ENCODE data around the gene TMPRSS9. TPM values are rescaled to one million over a fixed set of nuclear protein-coding genes. Genes with fewer than 3 reads are reported as not detected.
"Not testable (repeated sequence)": the region's sequence is repeated elsewhere in the genome, so short reads cannot be mapped to it uniquely, and the experiment has no call there.

Gene TMPRSS9
- polyA plus RNA-seq, 1 experiment, result not detected

- TF ChIP-seq CTCF (IDR thresholded peaks at IDR 0.05; ENCODE audit: insufficient read depth, low read depth, low read length), result no peak
- ChIA-PET POLR2A (interaction anchor here (0.6 to 1.9 kb wide), 5 partner anchors 13 to 321 kb away, joined by 3 to 9 read pairs (median 4); partner anchors contain the start of gene GADD45B), CTCF (interaction anchor here (0.6 to 2.9 kb wide), 9 partner anchors 11 to 152 kb away, joined by 3 to 18 read pairs (median 4); no protein-coding TSS in a partner anchor)
- peak; percentile 57 for DNase-seq (ENCODE audit: low read depth)
- Histone ChIP-seq H3K4me3 (ENCODE audit: low read depth, low read length) (peak overlapping the region; percentile 48), H3K36me3 (ENCODE audit: control insufficient read depth, insufficient read depth, low read length) (no peaks in the 10 kb centered on the region), H3K27me3 (ENCODE audit: control insufficient read depth, insufficient read depth, low read length) (no peaks in the 10 kb centered on the region)
Observed at GRCh38 chr19:2462635-2463421, 102.8 kb downstream of the TMPRSS9 start.

- POLR2A ChIA-PET, result interaction anchor here (0.6 to 1.9 kb wide), 4 partner anchors 12 to 320 kb away, joined by 3 to 9 read pairs (median 6); partner anchors contain the start of gene GADD45B
Observed at GRCh38 chr19:2463694-2464093, 103.6 kb downstream of the TMPRSS9 start.

GRCh38 chr19:2464389-2464788, 104.3 kb downstream of the TMPRSS9 start:
- DNase-seq (ENCODE audit: low read depth), result no peak
- H3K4me3 ChIP-seq (ENCODE audit: low read depth, low read length), result no peak overlapping the region
- CTCF ChIA-PET, result interaction anchor here (0.6 to 2.9 kb wide), 5 partner anchors 9 to 173 kb away, joined by 4 to 18 read pairs (median 7); no protein-coding TSS in a partner anchor
- no peaks in the 10 kb centered on the region for H3K27me3 ChIP-seq (ENCODE audit: control insufficient read depth, insufficient read depth, low read length)
- no peaks in the 10 kb centered on the region for H3K36me3 ChIP-seq (ENCODE audit: control insufficient read depth, insufficient read depth, low read length)
- no peak for TF ChIP-seq CTCF (IDR thresholded peaks at IDR 0.05; ENCODE audit: insufficient read depth, low read depth, low read length)
- POLR2A ChIA-PET, result interaction anchor here (1.1 to 1.9 kb wide), 2 partner anchors 11 kb away, joined by 4 to 9 read pairs; partner anchors contain the start of gene GADD45B

More at GRCh38 chr19:2463694-2464093, 103.6 kb downstream of the TMPRSS9 start:
- CTCF ChIA-PET, result interaction anchor here (0.6 to 2.9 kb wide), 9 partner anchors 10 to 151 kb away, joined by 3 to 18 read pairs (median 4); no protein-coding TSS in a partner anchor
- DNase-seq (ENCODE audit: low read depth); H3K27me3 ChIP-seq (ENCODE audit: control insufficient read depth, insufficient read depth, low read length); H3K36me3 ChIP-seq (ENCODE audit: control insufficient read depth, insufficient read depth, low read length); H3K4me3 ChIP-seq (ENCODE audit: low read depth, low read length): not testable (repeated sequence)

- DNase-seq (ENCODE audit: low read depth), result no peak
- no peaks in the 10 kb centered on the region for H3K36me3 ChIP-seq (ENCODE audit: control insufficient read depth, insufficient read depth, low read length)
- TF ChIP-seq CTCF (IDR thresholded peaks at IDR 0.05; ENCODE audit: insufficient read depth, low read depth, low read length), result no peak
- no peaks in the 10 kb centered on the region for H3K27me3 ChIP-seq (ENCODE audit: control insufficient read depth, insufficient read depth, low read length)
- H3K4me3 ChIP-seq (ENCODE audit: low read depth, low read length), result no peak overlapping the region
- ChIA-PET POLR2A (no interaction called here), CTCF (interaction anchor here (1.4 to 2.3 kb wide), 2 partner anchors 143 to 168 kb away, joined by 7 to 10 read pairs; no protein-coding TSS in a partner anchor)
Observed at GRCh38 chr19:2468596-2468995, 108.5 kb downstream of the TMPRSS9 start.

GRCh38 chr19:2469102-2469914, 109.2 kb downstream of the TMPRSS9 start:
- POLR2A ChIA-PET, result no interaction called here
- no peaks in the 10 kb centered on the region for H3K27me3 ChIP-seq (ENCODE audit: control insufficient read depth, insufficient read depth, low read length)
- no peak overlapping the region for H3K4me3 ChIP-seq (ENCODE audit: low read depth, low read length)
- CTCF ChIA-PET, result interaction anchor here (1.4 to 2.5 kb wide), 4 partner anchors 110 to 167 kb away, joined by 4 to 13 read pairs (median 8); no protein-coding TSS in a partner anchor
- DNase-seq (ENCODE audit: low read depth), result no peak
- TF ChIP-seq CTCF (IDR thresholded peaks at IDR 0.05; ENCODE audit: insufficient read depth, low read depth, low read length), result no peak
- H3K36me3 ChIP-seq (ENCODE audit: control insufficient read depth, insufficient read depth, low read length), result no peaks in the 10 kb centered on the region

GRCh38 chr19:2469915-2470200, 109.8 kb downstream of the TMPRSS9 start:
- POLR2A ChIA-PET; H3K36me3 ChIP-seq (ENCODE audit: control insufficient read depth, insufficient read depth, low read length); H3K4me3 ChIP-seq (ENCODE audit: low read depth, low read length); DNase-seq (ENCODE audit: low read depth); H3K27me3 ChIP-seq (ENCODE audit: control insufficient read depth, insufficient read depth, low read length): not testable (repeated sequence)
- CTCF ChIA-PET, result interaction anchor here (1.4 to 2.5 kb wide), 3 partner anchors 109 to 144 kb away, joined by 4 to 13 read pairs (median 10); no protein-coding TSS in a partner anchor

Measured in BJ (cell line).